ENCODE results near the gene MMS19. TPM values are rescaled to one million over a fixed set of nuclear protein-coding genes. Genes with fewer than 3 reads are reported as not detected.
A peak's percentile ranks its signal among the peaks of the same experiment; 100 is the strongest.

The MMS19 gene
- total and polyA plus RNA-seq, 12 donors: 34.7 to 64.9 (median 43.9) TPM

DNA sequence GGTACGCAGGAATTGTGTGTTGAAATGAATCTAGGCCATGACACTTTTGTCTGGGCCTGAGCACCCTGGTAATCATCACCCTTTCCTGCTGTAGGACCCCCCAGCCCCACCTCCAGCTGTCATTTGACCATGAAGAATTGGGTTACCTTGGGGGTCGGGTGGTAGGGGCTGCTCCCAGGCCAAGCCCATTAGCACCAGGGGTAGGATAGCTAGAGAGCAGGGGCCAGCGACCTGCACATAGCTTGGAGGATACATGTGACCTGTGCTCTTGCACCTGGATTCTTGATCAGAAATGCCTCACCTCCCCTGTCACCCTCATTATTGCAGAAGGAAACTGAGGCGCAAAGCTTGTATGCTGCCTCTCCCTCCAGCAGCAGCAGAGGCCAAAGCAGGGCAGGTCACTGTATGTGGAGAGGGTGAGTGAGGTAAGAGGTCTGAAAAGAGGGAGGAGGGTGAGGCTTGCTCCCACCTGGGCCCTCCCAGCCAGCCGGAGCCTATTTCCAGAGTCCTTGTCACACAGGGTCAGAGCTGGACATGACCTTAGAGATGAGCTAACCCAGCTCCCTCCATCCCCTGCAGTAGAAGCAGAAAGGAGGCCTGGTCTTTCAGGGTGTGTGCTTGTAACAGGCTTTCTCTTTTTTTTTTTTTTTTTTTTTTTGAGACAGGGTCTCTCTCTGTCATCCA is 39.1 kb upstream of the MMS19 start:
- Histone ChIP-seq H3K9me3 (no peaks in the 10 kb centered on the region), H3K36me3 (no peaks in the 10 kb centered on the region), H3K27me3 (no peaks in the 10 kb centered on the region), H3K4me3 (no peak overlapping the region), H3K4me1 (peaks cover 5 to 45% (median 31%) of the 10 kb centered on the region in 9 donors), H3K27ac (no peak overlapping the region)
- TF ChIP-seq, protein P1, sequence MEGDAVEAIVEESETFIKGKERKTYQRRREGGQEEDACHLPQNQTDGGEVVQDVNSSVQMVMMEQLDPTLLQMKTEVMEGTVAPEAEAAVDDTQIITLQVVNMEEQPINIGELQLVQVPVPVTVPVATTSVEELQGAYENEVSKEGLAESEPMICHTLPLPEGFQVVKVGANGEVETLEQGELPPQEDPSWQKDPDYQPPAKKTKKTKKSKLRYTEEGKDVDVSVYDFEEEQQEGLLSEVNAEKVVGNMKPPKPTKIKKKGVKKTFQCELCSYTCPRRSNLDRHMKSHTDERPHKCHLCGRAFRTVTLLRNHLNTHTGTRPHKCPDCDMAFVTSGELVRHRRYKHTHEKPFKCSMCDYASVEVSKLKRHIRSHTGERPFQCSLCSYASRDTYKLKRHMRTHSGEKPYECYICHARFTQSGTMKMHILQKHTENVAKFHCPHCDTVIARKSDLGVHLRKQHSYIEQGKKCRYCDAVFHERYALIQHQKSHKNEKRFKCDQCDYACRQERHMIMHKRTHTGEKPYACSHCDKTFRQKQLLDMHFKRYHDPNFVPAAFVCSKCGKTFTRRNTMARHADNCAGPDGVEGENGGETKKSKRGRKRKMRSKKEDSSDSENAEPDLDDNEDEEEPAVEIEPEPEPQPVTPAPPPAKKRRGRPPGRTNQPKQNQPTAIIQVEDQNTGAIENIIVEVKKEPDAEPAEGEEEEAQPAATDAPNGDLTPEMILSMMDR (IDR thresholded peaks at IDR 0.05): no peak
- no peak for DNase-seq
- intact Hi-C loops (cut with DNase I): no loop called here
- WGBS, 2 donors: 96 to 97% methylated on average over 5 of the region's 5 CpGs
- no peak for ATAC-seq

DNA sequence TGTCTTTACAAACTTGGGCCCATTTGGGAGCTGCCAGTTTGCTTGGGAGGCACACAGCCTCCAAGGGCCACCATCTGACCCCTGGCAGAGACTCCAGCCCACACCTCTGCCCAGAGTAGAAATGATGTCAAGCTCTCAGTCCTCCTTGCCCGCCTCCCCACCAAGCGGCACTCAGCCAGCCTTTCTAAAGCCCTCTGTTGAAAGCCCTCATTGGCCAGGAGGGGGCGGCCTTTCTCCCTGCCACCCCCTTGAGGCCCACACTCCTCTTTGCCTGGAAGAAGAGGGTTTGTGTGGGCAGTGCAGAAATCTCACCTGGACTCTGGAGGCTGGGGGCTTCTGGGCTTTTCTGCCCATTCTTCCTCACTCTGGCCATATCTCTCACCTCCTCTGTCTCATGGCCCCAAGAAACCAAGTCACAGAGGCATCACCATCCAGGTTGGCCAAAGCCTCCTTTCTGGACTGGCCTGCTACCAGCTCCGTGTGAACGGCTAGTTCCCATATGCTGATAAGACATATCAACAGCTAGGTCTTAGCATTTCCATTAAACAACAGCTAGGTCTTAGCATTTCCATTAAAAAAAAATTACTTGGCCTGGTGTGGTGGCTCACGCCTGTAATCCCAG is 36.6 kb upstream of the MMS19 start:
- intact Hi-C loops (cut with DNase I): no loop called here
- peaks cover 2 to 21% (median 11%) of the 10 kb centered on the region in 9 donors for H3K4me1 ChIP-seq
- no peak overlapping the region for H3K4me3 ChIP-seq
- ATAC-seq (peak in 3 of 8 donors; percentile 10 to 31 (median 30)), DNase-seq (no peak)
- no peaks in the 10 kb centered on the region for H3K27me3 ChIP-seq
- TF ChIP-seq, protein P1 (IDR thresholded peaks at IDR 0.05): peak in 8 of 9 donors; percentile 20 to 66 (median 44)
- no peak overlapping the region for H3K27ac ChIP-seq
- H3K36me3 ChIP-seq: no peaks in the 10 kb centered on the region
- H3K9me3 ChIP-seq: no peaks in the 10 kb centered on the region
- 78 to 80% methylated on average over 6 of the region's 6 CpGs for WGBS, 2 donors

DNA sequence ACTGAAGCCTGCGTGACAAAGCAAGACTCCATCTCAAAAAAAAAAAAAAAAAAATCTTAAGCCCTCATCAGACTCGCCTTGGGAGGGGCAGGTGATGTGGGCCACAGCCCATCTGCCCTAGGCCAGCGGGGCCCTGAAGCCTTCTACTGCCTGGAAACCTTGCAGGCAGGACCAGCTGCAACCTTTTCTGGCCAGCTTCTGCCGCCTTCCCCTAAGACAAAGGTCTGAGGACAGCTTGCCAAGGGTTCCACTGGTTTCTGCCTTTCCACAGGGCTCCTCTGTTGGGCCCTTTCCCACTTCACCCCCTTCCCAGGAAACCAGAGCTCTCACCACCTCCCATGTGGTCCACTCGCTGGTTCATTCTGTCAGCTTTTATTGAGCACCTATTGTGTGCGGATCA is 35.7 kb upstream of the MMS19 start:
- H3K27ac ChIP-seq: no peak overlapping the region
- peaks cover 0 to 11% (median 3%) of the 10 kb centered on the region in 9 donors for H3K4me1 ChIP-seq
- H3K36me3 ChIP-seq: no peaks in the 10 kb centered on the region
- no peaks in the 10 kb centered on the region for H3K9me3 ChIP-seq
- no peak for ATAC-seq
- no peaks in the 10 kb centered on the region for H3K27me3 ChIP-seq
- intact Hi-C loops (cut with DNase I): no loop called here
- 87 to 89% methylated on average over 6 of the region's 6 CpGs for WGBS, 2 donors
- no peak overlapping the region for H3K4me3 ChIP-seq
- DNase-seq: no peak
- TF ChIP-seq, protein P1 (IDR thresholded peaks at IDR 0.05): no peak

DNA sequence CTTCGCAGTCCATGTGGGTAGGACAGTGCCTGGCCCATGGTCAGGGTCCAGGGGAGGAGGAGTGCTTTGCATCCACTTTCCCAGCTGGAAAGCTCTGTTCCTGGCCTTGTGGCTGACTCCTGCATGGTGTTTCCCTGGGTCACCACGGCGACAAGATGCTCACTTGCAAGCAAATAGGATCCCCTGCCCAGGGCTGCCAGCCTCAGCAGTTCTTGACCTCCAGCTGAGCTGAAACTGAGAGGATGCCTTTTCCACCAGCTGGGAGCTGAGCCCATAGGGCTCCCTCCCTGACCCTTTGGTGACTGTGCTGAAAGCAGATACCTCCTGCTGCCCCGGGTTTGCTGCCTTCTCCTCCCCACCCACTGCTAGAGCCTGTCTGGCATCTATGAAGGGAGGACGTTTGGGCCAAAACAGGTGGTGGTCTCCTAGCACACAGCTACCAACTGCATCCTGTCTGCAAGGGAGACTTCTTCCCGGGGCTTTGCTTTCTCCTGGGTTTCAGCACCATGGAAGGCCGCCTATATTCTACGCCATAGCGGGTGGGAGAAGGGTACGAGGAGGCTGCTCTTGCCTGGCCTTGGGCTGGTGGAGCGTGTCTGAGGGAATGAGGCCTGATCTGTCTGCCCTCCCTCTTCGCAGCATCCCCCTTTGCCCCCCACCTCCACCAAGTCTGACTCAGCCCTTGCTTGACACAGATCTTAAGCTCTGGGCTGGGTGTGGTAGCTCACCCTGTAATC is 34.9 kb upstream of the MMS19 start:
- DNase-seq (no peak), ATAC-seq (peak in 2 of 8 donors; percentile 15 to 20)
- Histone ChIP-seq H3K36me3 (no peaks in the 10 kb centered on the region), H3K4me1 (peaks cover 0 to 3% (median 0%) of the 10 kb centered on the region in 9 donors), H3K4me3 (no peak overlapping the region), H3K9me3 (no peaks in the 10 kb centered on the region), H3K27ac (no peak overlapping the region), H3K27me3 (no peaks in the 10 kb centered on the region)
- TF ChIP-seq, protein P1 (IDR thresholded peaks at IDR 0.05): no peak
- 79 to 82% methylated on average over 12 of the region's 12 CpGs for WGBS, 2 donors
- intact Hi-C loops (cut with DNase I): no loop called here

Measured in heart right ventricle (tissue), 16 donors.